SK-N-SH (cell line): ENCODE data around the gene FBXO2.

ENCODE experiments used
- CTCF ChIP-seq: fragments of 200-600 bp; sonication (generic); IDR thresholded peaks from 2 replicates; pipeline ENCODE4 v1.6.1; 2017; ENCODE audit warnings: antibody characterized with exemption, mild to moderate bottlenecking, moderate library complexity
- JUND ChIP-seq: IDR thresholded peaks from 2 replicates; pipeline ENCODE4 v1.4.0; 2012
- MEF2A ChIP-seq: IDR thresholded peaks from 2 replicates; pipeline ENCODE4 v1.4.0; 2012; ENCODE audit warnings: low read depth, borderline replicate concordance
- POLR2AphosphoS5 ChIP-seq: IDR thresholded peaks from 2 replicates; pipeline ENCODE4 v1.6.1; 2012; ENCODE audit warnings: low read depth, low read length
- RFX5 ChIP-seq: IDR thresholded peaks from 2 replicates; pipeline ENCODE4 v1.6.1; 2012; ENCODE audit warnings: mild to moderate bottlenecking, improper control_type of control experiment, low read length
- SMC3 ChIP-seq: IDR thresholded peaks from 2 replicates; pipeline ENCODE4 v1.6.1; 2012; ENCODE audit warnings: low read depth, low read length, improper control_type of control experiment
- TEAD4 ChIP-seq: IDR thresholded peaks from 2 replicates; pipeline ENCODE4 v1.4.0; 2012; ENCODE audit warnings: mild to moderate bottlenecking, borderline replicate concordance; ENCODE audit not compliant: insufficient read depth

- TF ChIP-seq RFX5, result no peak
- TF ChIP-seq POLR2AphosphoS5, result no peak
- TF ChIP-seq CTCF, result no peak
- TF ChIP-seq SMC3, result no peak
- no peak for TF ChIP-seq MEF2A
- no peak for TF ChIP-seq JUND
- TF ChIP-seq TEAD4, result no peak
These were observed 21.1 kb upstream of the FBXO2 start for GRCh38 chr1:11675325-11675724.
